WTC11 (cell line): ENCODE results near the gene EEF1A1. TPM values are rescaled to one million over a fixed set of nuclear protein-coding genes. Genes with fewer than 3 reads are reported as not detected.
"Not testable (repeated sequence)": the region's sequence is repeated elsewhere in the genome, so short reads cannot be mapped to it uniquely, and the experiment has no call there.

Experiments used
- ATAC-seq: fragments of 200-7000 bp; cut with Tn5 transposase; 2 replicates; pipeline ENCODE4 v1.10.0; 2021; ENCODE audit warnings: mild to moderate bottlenecking, moderate library complexity
- CTCF ChIA-PET: fragments of 300-600 bp; sonication (Branson Sonifier 250); formaldehyde crosslinking; loops from one replicate; lab custom pipeline; 2021; ENCODE audit warnings: antibody characterized with exemption; lab: Charles Lee
- POLR2A ChIA-PET: fragments of 350-600 bp; sonication (Branson Sonifier 250); formaldehyde crosslinking; loops from one replicate; lab custom pipeline; 2021; ENCODE audit warnings: antibody characterized with exemption; lab: Charles Lee
- DNase-seq: peaks from one replicate; pipeline ENCODE4 v3.0.0; 2021; ENCODE audit warnings: low spot score
- H3K27ac Mint-ChIP-seq: 2 replicates; pipeline ENCODE4 v1.8.0; 2021; ENCODE audit warnings: mixed read lengths
- H3K27me3 Mint-ChIP-seq: 2 replicates; pipeline ENCODE4 v1.8.0; 2021; ENCODE audit warnings: low read depth, mild to moderate bottlenecking, moderate library complexity, mixed read lengths
- H3K36me3 Mint-ChIP-seq: 2 replicates; pipeline ENCODE4 v1.8.0; 2021; ENCODE audit warnings: mixed read lengths
- H3K4me1 Mint-ChIP-seq: 2 replicates; pipeline ENCODE4 v1.8.0; 2022; ENCODE audit warnings: mixed read lengths
- H3K4me3 Mint-ChIP-seq: 2 replicates; pipeline ENCODE4 v1.8.0; 2021; ENCODE audit warnings: mild to moderate bottlenecking, moderate library complexity, mixed read lengths
- H3K9me3 Mint-ChIP-seq: 2 replicates; pipeline ENCODE4 v1.8.0; 2021; ENCODE audit warnings: mixed read lengths
- ARID4B ChIP-seq: sonication (generic); formaldehyde crosslinking; IDR thresholded peaks from 2 replicates; pipeline ENCODE4 v1.8.0; 2023; ENCODE audit warnings: missing genetic modification reagents, mild to moderate bottlenecking, borderline replicate concordance
- ATF2 ChIP-seq: sonication (generic); formaldehyde crosslinking; IDR thresholded peaks from 2 replicates; pipeline ENCODE4 v1.8.1; 2022; ENCODE audit warnings: low read depth, missing genetic modification reagents, borderline replicate concordance
- ATF6 ChIP-seq: sonication (generic); formaldehyde crosslinking; IDR thresholded peaks from 2 replicates; pipeline ENCODE4 v1.8.1; 2023; ENCODE audit warnings: mild to moderate bottlenecking, missing genetic modification reagents
- CTCF ChIP-seq: fragments of 200-600 bp; IDR thresholded peaks from 2 replicates; pipeline ENCODE4 v1.8.0; 2022; ENCODE audit warnings: antibody characterized with exemption
- ELF4 ChIP-seq: sonication (generic); formaldehyde crosslinking; IDR thresholded peaks from 2 replicates; pipeline ENCODE4 v1.8.1; 2022; ENCODE audit warnings: low read depth, mild to moderate bottlenecking, moderate library complexity, missing genetic modification reagents
- HMGXB4 ChIP-seq: sonication (generic); formaldehyde crosslinking; IDR thresholded peaks from 2 replicates; pipeline ENCODE4 v1.8.1; 2023; ENCODE audit warnings: mild to moderate bottlenecking, moderate library complexity, missing genetic modification reagents
- NFYB ChIP-seq: sonication (generic); formaldehyde crosslinking; conservative IDR thresholded peaks from 2 replicates; pipeline ENCODE4 v1.8.0; 2022; ENCODE audit warnings: low read depth, missing genetic modification reagents
- SMAD3 ChIP-seq: sonication (generic); formaldehyde crosslinking; IDR thresholded peaks from 2 replicates; pipeline ENCODE4 v1.8.0; 2022; ENCODE audit warnings: missing genetic modification reagents, mild to moderate bottlenecking, borderline replicate concordance
- ZMAT4 ChIP-seq: fragments of 250-450 bp; sonication (Bioruptor Pico); IDR thresholded peaks from 2 replicates; pipeline ENCODE4 v1.9.0; 2021; ENCODE audit warnings: mild to moderate bottlenecking
- ZNF263 ChIP-seq: sonication (generic); formaldehyde crosslinking; IDR thresholded peaks from 2 replicates; pipeline ENCODE4 v1.8.1; 2022; ENCODE audit warnings: low read depth, mild to moderate bottlenecking, moderate library complexity, missing genetic modification reagents
- total RNA-seq: library from RNA; stranded (reverse); gene quantifications from 3 replicates; pipeline ENCODE4 v1.2.3, GENCODE V29; 2021

EEF1A1 gene
- total RNA-seq, 1 experiment from 2014 or later: 11,564 TPM

- H3K36me3 Mint-ChIP-seq: peaks cover 12% of the 10 kb centered on the region
These were observed 15.1 kb downstream of the EEF1A1 start for GRCh38 chr6:73505705-73506104.

GRCh38 chr6:73505142-73505541, 15.7 kb downstream of the EEF1A1 start:
- H3K4me3 Mint-ChIP-seq: no peak overlapping the region
- no peak overlapping the region for H3K27ac Mint-ChIP-seq
- ATAC-seq (no peak), DNase-seq (no peak)
- ChIA-PET POLR2A (no interaction called here), CTCF (no interaction called here)
- peaks cover 14% of the 10 kb centered on the region for H3K36me3 Mint-ChIP-seq
- no peaks in the 10 kb centered on the region for H3K27me3 Mint-ChIP-seq
- TF ChIP-seq SMAD3 (CRISPR knock-in tag): no peak
- TF ChIP-seq ZNF263 (CRISPR knock-in tag): no peak
- no peak for TF ChIP-seq ARID4B
- no peak for TF ChIP-seq HMGXB4
- TF ChIP-seq NFYB (CRISPR knock-in tag): no peak
- TF ChIP-seq ZMAT4 (CRISPR knock-in tag): no peak
- no peak for TF ChIP-seq ATF2 (CRISPR knock-in tag)
- no peak for TF ChIP-seq CTCF
- TF ChIP-seq ATF6 (CRISPR knock-in tag): no peak
- TF ChIP-seq ELF4 (CRISPR knock-in tag): no peak
- no peaks in the 10 kb centered on the region for H3K4me1 Mint-ChIP-seq
- peaks cover 4% of the 10 kb centered on the region; the same call in 1 of the 2 replicates for H3K9me3 Mint-ChIP-seq

More at GRCh38 chr6:73505705-73506104, 15.1 kb downstream of the EEF1A1 start:
- H3K4me1 Mint-ChIP-seq, CTCF ChIA-PET, H3K27ac Mint-ChIP-seq, H3K4me3 Mint-ChIP-seq, POLR2A ChIA-PET, DNase-seq, H3K9me3 Mint-ChIP-seq, ATAC-seq, H3K27me3 Mint-ChIP-seq: not testable (repeated sequence)
